ENCODE measurements around the gene CD34.

The CD34 gene

GRCh38 chr1:207832796-207833195 lies 78.1 kb downstream of the CD34 start:
- DNase-seq (ENCODE audit: low spot score): no peak

- DNase-seq (ENCODE audit: low spot score): no peak
These were observed 79.2 kb downstream of the CD34 start for GRCh38 chr1:207831517-207832327.
